GM23338 (cell line): Measurements from ENCODE around the gene CTDNEP1. TPM values are rescaled to one million over a fixed set of nuclear protein-coding genes. Genes with fewer than 3 reads are reported as not detected.

Source experiments
- ATAC-seq: fragments of 200-7000 bp; cut with Tn5 transposase; 3 replicates; pipeline ENCODE4 v1.9.1; 2020
- DNase-seq: peaks from one replicate; pipeline ENCODE4 v3.0.0-alpha.2; 2015; ENCODE audit warnings: low spot score
- H2AFZ ChIP-seq: fragments of 200-600 bp; sonication (generic); 2 replicates; pipeline ENCODE4 v1.8.0; 2016; ENCODE audit warnings: antibody characterized with exemption, mild to moderate bottlenecking, moderate library complexity
- H3F3A ChIP-seq: fragments of 200-600 bp; sonication (generic); replicated peaks from 2 replicates; pipeline ENCODE4 v1.8.0; 2017; ENCODE audit warnings: antibody characterized with exemption, mixed run types, low read depth
- H3K27ac ChIP-seq: fragments of 200-600 bp; sonication (generic); 2 replicates; pipeline ENCODE4 v1.6.1; 2016; ENCODE audit warnings: low read depth
- H3K27me3 ChIP-seq: fragments of 200-600 bp; sonication (generic); 2 replicates; pipeline ENCODE4 v1.8.0; 2016; ENCODE audit warnings: mild to moderate bottlenecking, mixed run types, moderate library complexity; ENCODE audit not compliant: insufficient read depth
- H3K36me3 ChIP-seq: fragments of 200-600 bp; sonication (generic); 2 replicates; pipeline ENCODE4 v1.8.0; 2016; ENCODE audit warnings: mild to moderate bottlenecking; ENCODE audit not compliant: insufficient read depth
- H3K4me1 ChIP-seq: fragments of 200-600 bp; sonication (generic); 2 replicates; pipeline ENCODE4 v1.8.0; 2016; ENCODE audit warnings: mild to moderate bottlenecking, moderate library complexity; ENCODE audit not compliant: insufficient read depth
- H3K4me2 ChIP-seq: fragments of 200-600 bp; sonication (generic); 2 replicates; pipeline ENCODE4 v1.7.1; 2017; ENCODE audit warnings: mixed run types
- H3K4me3 ChIP-seq: fragments of 200-600 bp; sonication (generic); 2 replicates; pipeline ENCODE4 v1.6.1; 2016; ENCODE audit warnings: mixed run types
- H3K79me2 ChIP-seq: fragments of 200-600 bp; sonication (generic); replicated peaks from 2 replicates; pipeline ENCODE4 v1.8.0; 2017; ENCODE audit warnings: mild to moderate bottlenecking; ENCODE audit not compliant: insufficient read depth
- H3K9me2 ChIP-seq: fragments of 200-600 bp; sonication (generic); 2 replicates; pipeline ENCODE4 v1.8.0; 2017; ENCODE audit not compliant: insufficient read depth
- H4K20me1 ChIP-seq: fragments of 200-600 bp; sonication (generic); replicated peaks from 2 replicates; pipeline ENCODE4 v1.8.0; 2017; ENCODE audit warnings: mild to moderate bottlenecking; ENCODE audit not compliant: insufficient read depth
- H3K27ac Mint-ChIP-seq: 2 replicates; pipeline ENCODE4 v1.8.0; 2020; ENCODE audit warnings: inconsistent platforms, mild to moderate bottlenecking, moderate library complexity, mixed read lengths
- H3K27me3 Mint-ChIP-seq: 3 replicates; pipeline ENCODE4 v1.8.0; 2022; ENCODE audit warnings: low read depth, mild to moderate bottlenecking, moderate library complexity, mixed read lengths, inconsistent platforms; ENCODE audit not compliant: insufficient read depth, poor library complexity
- H3K36me3 Mint-ChIP-seq: 3 replicates; pipeline ENCODE4 v1.8.0; 2021; ENCODE audit warnings: low read depth, mild to moderate bottlenecking, inconsistent platforms, moderate library complexity, mixed read lengths
- H3K4me1 Mint-ChIP-seq: 3 replicates; pipeline ENCODE4 v1.8.0; 2020; ENCODE audit warnings: mild to moderate bottlenecking, inconsistent platforms, mixed read lengths
- H3K4me3 Mint-ChIP-seq: 3 replicates; pipeline ENCODE4 v1.8.0; 2021; ENCODE audit warnings: moderate library complexity, mild to moderate bottlenecking, inconsistent platforms, mixed read lengths
- H3K9me3 Mint-ChIP-seq: 3 replicates; pipeline ENCODE4 v1.8.0; 2020; ENCODE audit warnings: moderate library complexity, mild to moderate bottlenecking, inconsistent platforms, mixed read lengths
- CREB1 ChIP-seq: fragments of 250-450 bp; sonication (Bioruptor Pico); IDR thresholded peaks from 2 replicates; pipeline ENCODE4 v1.5.0; 2020; ENCODE audit warnings: low read depth, mild to moderate bottlenecking, moderate library complexity
- EZH2 ChIP-seq: fragments of 200-600 bp; sonication (generic); IDR thresholded peaks from one replicate; pipeline ENCODE4 v1.8.0; 2017; ENCODE audit warnings: antibody characterized with exemption, mild to moderate bottlenecking, low read depth; ENCODE audit not compliant: unreplicated experiment
- EZH2phosphoT487 ChIP-seq: fragments of 200-600 bp; sonication (generic); IDR thresholded peaks from one replicate; pipeline ENCODE4 v1.8.1; 2018; ENCODE audit warnings: antibody characterized with exemption; ENCODE audit not compliant: unreplicated experiment
- JUNB ChIP-seq: IDR thresholded peaks from one replicate; pipeline ENCODE4 v1.6.1; 2016; ENCODE audit warnings: antibody characterized with exemption; ENCODE audit not compliant: unreplicated experiment
- NANOG ChIP-seq: IDR thresholded peaks from 2 replicates; pipeline ENCODE4 v1.6.1; 2016; ENCODE audit warnings: antibody characterized with exemption, borderline replicate concordance
- POLR2AphosphoS5 ChIP-seq: IDR thresholded peaks from 2 replicates; pipeline ENCODE4 v1.6.1; 2016; ENCODE audit warnings: antibody characterized with exemption, low read depth
- STAT1 ChIP-seq: IDR thresholded peaks from one replicate; pipeline ENCODE4 v1.6.1; 2016; ENCODE audit warnings: antibody characterized with exemption; ENCODE audit not compliant: unreplicated experiment
- ZNF114 ChIP-seq: fragments of 250-450 bp; sonication (Bioruptor Pico); IDR thresholded peaks from 2 replicates; pipeline ENCODE4 v1.5.0; 2020; ENCODE audit warnings: mild to moderate bottlenecking, moderate library complexity
- ZNF331 ChIP-seq: fragments of 250-450 bp; sonication (Bioruptor Pico); IDR thresholded peaks from 2 replicates; pipeline ENCODE4 v1.5.0; 2020; ENCODE audit warnings: low read depth, mild to moderate bottlenecking, moderate library complexity
- polyA plus RNA-seq: library from polyadenylated mRNA; unstranded; fragments of >200 nt; fragmentation: Nextera tagmentation; extraction: Ambion mirVana; gene quantifications from 2 replicates; pipeline ENCODE4 v1.2.1, GENCODE V29; 2016
- total RNA-seq: library from RNA; depleted of rRNA; stranded (reverse); fragments of >200 nt; shearing (Covaris generic); gene quantifications from 2 replicates; pipeline ENCODE4 v1.2.3, GENCODE V29; 2014
- TF ChIP-seq, protein P1 (sequence below): fragments of 250-450 bp; sonication (Bioruptor Pico); IDR thresholded peaks from 2 replicates; pipeline ENCODE4 v1.5.0; 2020; ENCODE audit warnings: mild to moderate bottlenecking, moderate library complexity
- TF ChIP-seq, protein P2 (sequence below): IDR thresholded peaks from 2 replicates; pipeline ENCODE4 v1.6.1; 2016; ENCODE audit warnings: antibody characterized with exemption
- TF ChIP-seq, protein P3 (sequence below): IDR thresholded peaks from one replicate; pipeline ENCODE4 v1.6.1; 2018; ENCODE audit warnings: antibody characterized with exemption; ENCODE audit not compliant: unreplicated experiment
- TF ChIP-seq, protein P4 (sequence below), 2 experiments: fragments of 200-600 bp in 1 of 2; sonication (generic) in 1 of 2; conservative IDR thresholded peaks; 2 replicates each; pipeline versions ENCODE4 v1.5.1 to v1.6.1; 2016 to 2017; ENCODE audit warnings: antibody characterized with exemption in 2 of 2, low read depth in 2 of 2, mild to moderate bottlenecking in 2 of 2, moderate library complexity in 1 of 2

CTDNEP1 gene
- total and polyA plus RNA-seq, 2 experiments from 2014 or later, result 48.1 to 93.4 TPM

DNA sequence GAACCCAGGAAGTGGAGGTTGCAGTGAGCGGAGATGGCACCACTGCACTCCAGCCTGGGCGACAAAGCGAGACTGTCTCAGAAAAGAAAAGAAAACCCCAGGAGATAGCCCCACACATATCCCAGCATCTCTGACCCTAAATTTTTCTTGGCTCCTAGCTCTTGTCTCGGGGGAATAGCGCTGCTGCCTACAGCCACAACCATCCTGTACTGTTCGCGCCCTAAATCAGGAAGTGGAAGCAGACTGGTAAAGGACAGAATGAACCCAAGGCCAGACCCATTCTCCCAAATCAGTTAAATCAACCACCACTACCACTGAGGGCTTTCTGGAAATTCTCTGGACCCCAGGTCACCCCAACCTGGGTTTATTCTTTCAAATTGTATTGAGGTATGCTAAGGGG is 1.7 kb downstream of the CTDNEP1 start:
- H3K4me2 ChIP-seq, result peak overlapping the region; percentile 98
- peaks cover 23% of the 10 kb centered on the region for H3K4me1 ChIP-seq
- no peak overlapping the region for H3K27ac Mint-ChIP-seq
- peaks cover 39% of the 10 kb centered on the region for H3K36me3 Mint-ChIP-seq
- peak overlapping the region; percentile 91 for H3K4me3 Mint-ChIP-seq
- H3K4me3 ChIP-seq, result peak overlapping the region; percentile 65
- peaks cover 38% of the 10 kb centered on the region for H3K4me1 Mint-ChIP-seq
- DNase-seq (no peak), ATAC-seq (no peak)
- peaks cover 67% of the 10 kb centered on the region for H3K79me2 ChIP-seq
- no peak overlapping the region for H3K27ac ChIP-seq
- peaks cover 10% of the 10 kb centered on the region for H3K27me3 Mint-ChIP-seq
- H3F3A ChIP-seq, result peaks cover 21% of the 10 kb centered on the region
- peaks cover 3% of the 10 kb centered on the region; the same call in 2 of the 3 replicates for H3K9me3 Mint-ChIP-seq
- no peak overlapping the region for H2AFZ ChIP-seq
- no peaks in the 10 kb centered on the region for H3K27me3 ChIP-seq
- H4K20me1 ChIP-seq, result peaks cover 26% of the 10 kb centered on the region
- TF ChIP-seq, protein P1, sequence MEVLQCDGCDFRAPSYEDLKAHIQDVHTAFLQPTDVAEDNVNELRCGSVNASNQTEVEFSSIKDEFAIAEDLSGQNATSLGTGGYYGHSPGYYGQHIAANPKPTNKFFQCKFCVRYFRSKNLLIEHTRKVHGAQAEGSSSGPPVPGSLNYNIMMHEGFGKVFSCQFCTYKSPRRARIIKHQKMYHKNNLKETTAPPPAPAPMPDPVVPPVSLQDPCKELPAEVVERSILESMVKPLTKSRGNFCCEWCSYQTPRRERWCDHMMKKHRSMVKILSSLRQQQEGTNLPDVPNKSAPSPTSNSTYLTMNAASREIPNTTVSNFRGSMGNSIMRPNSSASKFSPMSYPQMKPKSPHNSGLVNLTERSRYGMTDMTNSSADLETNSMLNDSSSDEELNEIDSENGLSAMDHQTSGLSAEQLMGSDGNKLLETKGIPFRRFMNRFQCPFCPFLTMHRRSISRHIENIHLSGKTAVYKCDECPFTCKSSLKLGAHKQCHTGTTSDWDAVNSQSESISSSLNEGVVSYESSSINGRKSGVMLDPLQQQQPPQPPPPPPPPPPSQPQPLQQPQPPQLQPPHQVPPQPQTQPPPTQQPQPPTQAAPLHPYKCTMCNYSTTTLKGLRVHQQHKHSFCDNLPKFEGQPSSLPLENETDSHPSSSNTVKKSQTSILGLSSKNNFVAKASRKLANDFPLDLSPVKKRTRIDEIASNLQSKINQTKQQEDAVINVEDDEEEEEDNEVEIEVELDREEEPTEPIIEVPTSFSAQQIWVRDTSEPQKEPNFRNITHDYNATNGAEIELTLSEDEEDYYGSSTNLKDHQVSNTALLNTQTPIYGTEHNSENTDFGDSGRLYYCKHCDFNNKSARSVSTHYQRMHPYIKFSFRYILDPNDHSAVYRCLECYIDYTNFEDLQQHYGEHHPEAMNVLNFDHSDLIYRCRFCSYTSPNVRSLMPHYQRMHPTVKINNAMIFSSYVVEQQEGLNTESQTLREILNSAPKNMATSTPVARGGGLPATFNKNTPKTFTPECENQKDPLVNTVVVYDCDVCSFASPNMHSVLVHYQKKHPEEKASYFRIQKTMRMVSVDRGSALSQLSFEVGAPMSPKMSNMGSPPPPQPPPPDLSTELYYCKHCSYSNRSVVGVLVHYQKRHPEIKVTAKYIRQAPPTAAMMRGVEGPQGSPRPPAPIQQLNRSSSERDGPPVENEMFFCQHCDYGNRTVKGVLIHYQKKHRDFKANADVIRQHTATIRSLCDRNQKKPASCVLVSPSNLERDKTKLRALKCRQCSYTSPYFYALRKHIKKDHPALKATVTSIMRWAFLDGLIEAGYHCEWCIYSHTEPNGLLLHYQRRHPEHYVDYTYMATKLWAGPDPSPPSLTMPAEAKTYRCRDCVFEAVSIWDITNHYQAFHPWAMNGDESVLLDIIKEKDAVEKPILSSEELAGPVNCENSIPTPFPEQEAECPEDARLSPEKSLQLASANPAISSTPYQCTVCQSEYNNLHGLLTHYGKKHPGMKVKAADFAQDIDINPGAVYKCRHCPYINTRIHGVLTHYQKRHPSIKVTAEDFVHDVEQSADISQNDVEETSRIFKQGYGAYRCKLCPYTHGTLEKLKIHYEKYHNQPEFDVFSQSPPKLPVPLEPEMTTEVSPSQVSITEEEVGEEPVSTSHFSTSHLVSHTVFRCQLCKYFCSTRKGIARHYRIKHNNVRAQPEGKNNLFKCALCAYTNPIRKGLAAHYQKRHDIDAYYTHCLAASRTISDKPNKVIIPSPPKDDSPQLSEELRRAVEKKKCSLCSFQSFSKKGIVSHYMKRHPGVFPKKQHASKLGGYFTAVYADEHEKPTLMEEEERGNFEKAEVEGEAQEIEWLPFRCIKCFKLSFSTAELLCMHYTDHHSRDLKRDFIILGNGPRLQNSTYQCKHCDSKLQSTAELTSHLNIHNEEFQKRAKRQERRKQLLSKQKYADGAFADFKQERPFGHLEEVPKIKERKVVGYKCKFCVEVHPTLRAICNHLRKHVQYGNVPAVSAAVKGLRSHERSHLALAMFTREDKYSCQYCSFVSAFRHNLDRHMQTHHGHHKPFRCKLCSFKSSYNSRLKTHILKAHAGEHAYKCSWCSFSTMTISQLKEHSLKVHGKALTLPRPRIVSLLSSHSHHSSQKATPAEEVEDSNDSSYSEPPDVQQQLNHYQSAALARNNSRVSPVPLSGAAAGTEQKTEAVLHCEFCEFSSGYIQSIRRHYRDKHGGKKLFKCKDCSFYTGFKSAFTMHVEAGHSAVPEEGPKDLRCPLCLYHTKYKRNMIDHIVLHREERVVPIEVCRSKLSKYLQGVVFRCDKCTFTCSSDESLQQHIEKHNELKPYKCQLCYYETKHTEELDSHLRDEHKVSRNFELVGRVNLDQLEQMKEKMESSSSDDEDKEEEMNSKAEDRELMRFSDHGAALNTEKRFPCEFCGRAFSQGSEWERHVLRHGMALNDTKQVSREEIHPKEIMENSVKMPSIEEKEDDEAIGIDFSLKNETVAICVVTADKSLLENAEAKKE (CRISPR knock-in tag), result no peak
- TF ChIP-seq JUNB (no peak), CREB1 (CRISPR knock-in tag) (no peak), STAT1 (no peak), EZH2phosphoT487 (no peak), EZH2 (no peak), NANOG (no peak), POLR2AphosphoS5 (no peak), ZNF331 (CRISPR knock-in tag) (no peak), ZNF114 (CRISPR knock-in tag) (no peak)
- TF ChIP-seq, protein P2, sequence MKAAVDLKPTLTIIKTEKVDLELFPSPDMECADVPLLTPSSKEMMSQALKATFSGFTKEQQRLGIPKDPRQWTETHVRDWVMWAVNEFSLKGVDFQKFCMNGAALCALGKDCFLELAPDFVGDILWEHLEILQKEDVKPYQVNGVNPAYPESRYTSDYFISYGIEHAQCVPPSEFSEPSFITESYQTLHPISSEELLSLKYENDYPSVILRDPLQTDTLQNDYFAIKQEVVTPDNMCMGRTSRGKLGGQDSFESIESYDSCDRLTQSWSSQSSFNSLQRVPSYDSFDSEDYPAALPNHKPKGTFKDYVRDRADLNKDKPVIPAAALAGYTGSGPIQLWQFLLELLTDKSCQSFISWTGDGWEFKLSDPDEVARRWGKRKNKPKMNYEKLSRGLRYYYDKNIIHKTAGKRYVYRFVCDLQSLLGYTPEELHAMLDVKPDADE, result no peak
- TF ChIP-seq, protein P3, sequence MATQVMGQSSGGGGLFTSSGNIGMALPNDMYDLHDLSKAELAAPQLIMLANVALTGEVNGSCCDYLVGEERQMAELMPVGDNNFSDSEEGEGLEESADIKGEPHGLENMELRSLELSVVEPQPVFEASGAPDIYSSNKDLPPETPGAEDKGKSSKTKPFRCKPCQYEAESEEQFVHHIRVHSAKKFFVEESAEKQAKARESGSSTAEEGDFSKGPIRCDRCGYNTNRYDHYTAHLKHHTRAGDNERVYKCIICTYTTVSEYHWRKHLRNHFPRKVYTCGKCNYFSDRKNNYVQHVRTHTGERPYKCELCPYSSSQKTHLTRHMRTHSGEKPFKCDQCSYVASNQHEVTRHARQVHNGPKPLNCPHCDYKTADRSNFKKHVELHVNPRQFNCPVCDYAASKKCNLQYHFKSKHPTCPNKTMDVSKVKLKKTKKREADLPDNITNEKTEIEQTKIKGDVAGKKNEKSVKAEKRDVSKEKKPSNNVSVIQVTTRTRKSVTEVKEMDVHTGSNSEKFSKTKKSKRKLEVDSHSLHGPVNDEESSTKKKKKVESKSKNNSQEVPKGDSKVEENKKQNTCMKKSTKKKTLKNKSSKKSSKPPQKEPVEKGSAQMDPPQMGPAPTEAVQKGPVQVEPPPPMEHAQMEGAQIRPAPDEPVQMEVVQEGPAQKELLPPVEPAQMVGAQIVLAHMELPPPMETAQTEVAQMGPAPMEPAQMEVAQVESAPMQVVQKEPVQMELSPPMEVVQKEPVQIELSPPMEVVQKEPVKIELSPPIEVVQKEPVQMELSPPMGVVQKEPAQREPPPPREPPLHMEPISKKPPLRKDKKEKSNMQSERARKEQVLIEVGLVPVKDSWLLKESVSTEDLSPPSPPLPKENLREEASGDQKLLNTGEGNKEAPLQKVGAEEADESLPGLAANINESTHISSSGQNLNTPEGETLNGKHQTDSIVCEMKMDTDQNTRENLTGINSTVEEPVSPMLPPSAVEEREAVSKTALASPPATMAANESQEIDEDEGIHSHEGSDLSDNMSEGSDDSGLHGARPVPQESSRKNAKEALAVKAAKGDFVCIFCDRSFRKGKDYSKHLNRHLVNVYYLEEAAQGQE, result no peak
- TF ChIP-seq, protein P4, sequence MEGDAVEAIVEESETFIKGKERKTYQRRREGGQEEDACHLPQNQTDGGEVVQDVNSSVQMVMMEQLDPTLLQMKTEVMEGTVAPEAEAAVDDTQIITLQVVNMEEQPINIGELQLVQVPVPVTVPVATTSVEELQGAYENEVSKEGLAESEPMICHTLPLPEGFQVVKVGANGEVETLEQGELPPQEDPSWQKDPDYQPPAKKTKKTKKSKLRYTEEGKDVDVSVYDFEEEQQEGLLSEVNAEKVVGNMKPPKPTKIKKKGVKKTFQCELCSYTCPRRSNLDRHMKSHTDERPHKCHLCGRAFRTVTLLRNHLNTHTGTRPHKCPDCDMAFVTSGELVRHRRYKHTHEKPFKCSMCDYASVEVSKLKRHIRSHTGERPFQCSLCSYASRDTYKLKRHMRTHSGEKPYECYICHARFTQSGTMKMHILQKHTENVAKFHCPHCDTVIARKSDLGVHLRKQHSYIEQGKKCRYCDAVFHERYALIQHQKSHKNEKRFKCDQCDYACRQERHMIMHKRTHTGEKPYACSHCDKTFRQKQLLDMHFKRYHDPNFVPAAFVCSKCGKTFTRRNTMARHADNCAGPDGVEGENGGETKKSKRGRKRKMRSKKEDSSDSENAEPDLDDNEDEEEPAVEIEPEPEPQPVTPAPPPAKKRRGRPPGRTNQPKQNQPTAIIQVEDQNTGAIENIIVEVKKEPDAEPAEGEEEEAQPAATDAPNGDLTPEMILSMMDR (conservative IDR thresholded peaks at IDR 0.05; ENCODE audit: low read depth in 2 of 2), result no peak
- H3K9me2 ChIP-seq, result no peaks in the 10 kb centered on the region
- peaks cover 10% of the 10 kb centered on the region for H3K36me3 ChIP-seq
